Spleen (tissue), 13 donors: ENCODE results near the gene PLP1. TPM values are rescaled to one million over a fixed set of nuclear protein-coding genes. Genes with fewer than 3 reads are reported as not detected.

ENCODE experiments used
- DNase-seq: peaks from one replicate; pipeline ENCODE4 v3.0.0-alpha.2; 2020
- H3K27ac ChIP-seq, 8 donors: fragments of 200-600 bp; sonication (generic) in 7 of 8; 1 replicate in 4 of 8; 2 replicates in 4 of 8; pipeline versions ENCODE4 v1.5.0 to v1.8.0; 2016 to 2021; ENCODE audit warnings: inconsistent platforms in 4 of 8, mild to moderate bottlenecking in 4 of 8, moderate library complexity in 1 of 8
- H3K27me3 ChIP-seq, 7 donors: fragments of 200-600 bp; sonication (generic) in 6 of 7; replicated peaks in 1 of 7; 1 replicate in 4 of 7; 2 replicates in 3 of 7; pipeline versions ENCODE4 v1.5.0 to v1.8.0; 2016 to 2021; ENCODE audit warnings: inconsistent platforms in 3 of 7, mild to moderate bottlenecking in 1 of 7
- H3K36me3 ChIP-seq, 6 donors: fragments of 200-600 bp; sonication (generic) in 5 of 6; 1 replicate in 4 of 6; 2 replicates in 2 of 6; pipeline versions ENCODE4 v1.5.0 to v1.8.0; 2016 to 2021; ENCODE audit warnings: inconsistent platforms in 2 of 6
- H3K4me1 ChIP-seq, 6 donors: fragments of 200-600 bp; sonication (generic) in 5 of 6; 1 replicate in 3 of 6; 2 replicates in 3 of 6; pipeline versions ENCODE4 v1.5.0 to v1.8.0; 2016 to 2021; ENCODE audit warnings: inconsistent platforms in 3 of 6
- H3K4me3 ChIP-seq, 8 donors: fragments of 200-600 bp; sonication (generic) in 7 of 8; 1 replicate in 4 of 8; 2 replicates in 4 of 8; pipeline versions ENCODE4 v1.5.0 to v1.8.0; 2016 to 2021; ENCODE audit warnings: inconsistent platforms in 4 of 8, mild to moderate bottlenecking in 4 of 8, moderate library complexity in 2 of 8
- H3K9me3 ChIP-seq, 8 donors: fragments of 200-600 bp; sonication (generic) in 7 of 8; 1 replicate in 4 of 8; 2 replicates in 4 of 8; pipeline versions ENCODE4 v1.5.0 to v1.8.0; 2016 to 2021; ENCODE audit warnings: inconsistent platforms in 4 of 8
- CTCF ChIP-seq, 11 experiments: fragments of 200-600 bp in 7 of 11; fragments of 450-650 bp in 4 of 11; sonication (generic) in 4 of 11; IDR thresholded peaks in 8 of 11; conservative IDR thresholded peaks in 3 of 11; 1 replicate in 7 of 11; 2 replicates in 4 of 11; pipeline versions ENCODE4 v1.4.0 to v1.8.0; 2016 to 2021; ENCODE audit warnings: antibody characterized with exemption in 11 of 11, inconsistent platforms in 4 of 11, mild to moderate bottlenecking in 1 of 11
- POLR2A ChIP-seq, 3 donors: fragments of 450-650 bp; IDR thresholded peaks; one replicate each; pipeline ENCODE4 v1.5.1; 2017; ENCODE audit warnings: antibody characterized with exemption in 3 of 3, mild to moderate bottlenecking in 1 of 3
- POLR2AphosphoS5 ChIP-seq, 3 donors: sonication (generic); formaldehyde crosslinking; IDR thresholded peaks; one replicate each; pipeline ENCODE4 v1.5.1; 2017; ENCODE audit warnings: antibody characterized with exemption in 3 of 3
- WGBS, 5 donors: extraction: QIAGEN DNeasy Blood & Tissue Kit in 3 of 5; methylation state at CpG; one replicate each; pipeline versions ENCODE4 v1.1.5 to v1.1.7; 2013 to 2018; 5-methylcytosine and 5-hydroxymethylcytosine counted together
- intact Hi-C: fragments of 100-400 bp; cut with DNase I; formaldehyde crosslinking; loops from one replicate; pipeline ENCODE4 v1.15.0; 2023; ENCODE audit warnings: low total_unique reads
- long read RNA-seq, 2 donors: transcript quantifications; one replicate each; lab custom pipeline, GENCODE V29; 2026
- polyA plus RNA-seq, 3 donors: library from polyadenylated mRNA; stranded (reverse); fragments of 200-250 nt; gene quantifications; one replicate each; pipeline ENCODE4 v1.2.1, GENCODE V29; 2013
- total RNA-seq, 7 donors: library from RNA; depleted of rRNA in 3 of 7; stranded (reverse); fragments of >200 nt in 3 of 7; fragmentation: NEBNext Ultra II Directional in 4 of 7; extraction: Animal tissue kit (Norgen Biotek cat#: 25700) in 4 of 7; gene quantifications; one replicate each; pipeline versions ENCODE4 v1.1.0 to v1.2.1, GENCODE V29; 2016 to 2021
- donor health status: healthy with polysubstance abuse.
- donor health status: DM: no; HTN: no; CAD: no; lungs with moderate emphysema.
- donor health status: DM: no; HTN: no; CAD: no.
- donor health status: Bipolar disorder and iron deficiency.
- donor health status: healthy.
- donor health status: DM: no; HTN: no; CAD: no.
- donor health status: DM: yes; HTN: yes; CAD: no.

Gene PLP1
- total RNA-seq (under 1 TPM in 2 of 7 donors, not detected in 5; 0.17 to 0.39 TPM), polyA plus RNA-seq (10 to 100 TPM in 1 of 3 donors, under 1 TPM in 2; 0.23 to 20.6 (median 0.54) TPM)
- long read RNA-seq, donor 1 = 0 reads
- long read RNA-seq, donor 2, partial matches to known transcripts = 0 of 3 reads
- long read RNA-seq, donor 2, other reads (novel, unspliced or antisense) = 0 of 3 reads

GRCh38 chrX:103776546-103776945 lies at the start of gene PLP1:
PLP1 (plus strand) TSS chrX:103776840; CDS start chrX:103776996, 156 bp downstream.
- no peaks in the 10 kb centered on the region for H3K4me1 ChIP-seq
- no peak within 1 kb of the TSS for H3K4me3 ChIP-seq
- H3K27me3 ChIP-seq = peaks cover 0 to 20% (median 0%) of the 10 kb centered on the region in 7 donors
- H3K27ac ChIP-seq = no peak within 1 kb of the TSS
- no peaks in the 10 kb centered on the region for H3K9me3 ChIP-seq
- 75 to 93% (median 81%) methylated on average over 2 of the region's 2 CpGs for WGBS, 5 donors
- no peaks in the 10 kb centered on the region for H3K36me3 ChIP-seq
- no peak for DNase-seq
- TF ChIP-seq POLR2AphosphoS5 (IDR thresholded peaks at IDR 0.05) (no peak), POLR2A (IDR thresholded peaks at IDR 0.05) (no peak), CTCF (IDR thresholded peaks at IDR 0.05 in 8 of 11, conservative IDR thresholded peaks at IDR 0.05 in 3 of 11) (no peak)
- intact Hi-C loops = no loop called here

GRCh38 chrX:103727115-103727514 lies 49.5 kb upstream of the PLP1 start:
- intact Hi-C loops = no loop called here
- Histone ChIP-seq H3K27ac (no peak overlapping the region), H3K36me3 (no peaks in the 10 kb centered on the region), H3K4me3 (no peak overlapping the region), H3K27me3 (peaks cover 0 to 37% (median 0%) of the 10 kb centered on the region in 7 donors), H3K4me1 (no peaks in the 10 kb centered on the region), H3K9me3 (no peaks in the 10 kb centered on the region)
- DNase-seq = no peak
- 69 to 96% (median 85%) methylated on average over 3 to 4 of the region's 4 CpGs for WGBS, 5 donors
- no peak for TF ChIP-seq POLR2A (IDR thresholded peaks at IDR 0.05)
- no peak for TF ChIP-seq CTCF (IDR thresholded peaks at IDR 0.05 in 8 of 11, conservative IDR thresholded peaks at IDR 0.05 in 3 of 11)
- TF ChIP-seq POLR2AphosphoS5 (IDR thresholded peaks at IDR 0.05) = no peak

GRCh38 chrX:103729015-103729414 lies 47.6 kb upstream of the PLP1 start:
- TF ChIP-seq POLR2AphosphoS5 (IDR thresholded peaks at IDR 0.05) (no peak), CTCF (IDR thresholded peaks at IDR 0.05 in 8 of 11, conservative IDR thresholded peaks at IDR 0.05 in 3 of 11) (no peak), POLR2A (IDR thresholded peaks at IDR 0.05) (no peak)
- no peaks in the 10 kb centered on the region for H3K4me1 ChIP-seq
- H3K27ac ChIP-seq = no peak overlapping the region
- intact Hi-C loops = no loop called here
- no peaks in the 10 kb centered on the region for H3K9me3 ChIP-seq
- H3K27me3 ChIP-seq = peaks cover 0 to 37% (median 0%) of the 10 kb centered on the region in 7 donors
- 45 to 78% (median 67%) methylated on average over 4 to 5 of the region's 5 CpGs for WGBS, 5 donors
- H3K36me3 ChIP-seq = no peaks in the 10 kb centered on the region
- no peak for DNase-seq
- H3K4me3 ChIP-seq = no peak overlapping the region

- Histone ChIP-seq H3K27me3 (peaks cover 0 to 28% (median 0%) of the 10 kb centered on the region in 7 donors), H3K9me3 (no peaks in the 10 kb centered on the region), H3K36me3 (no peaks in the 10 kb centered on the region), H3K4me1 (no peaks in the 10 kb centered on the region), H3K27ac (no peak overlapping the region), H3K4me3 (no peak overlapping the region)
- 32 to 63% (median 52%) methylated on average over 3 of the region's 3 CpGs for WGBS, 5 donors
- TF ChIP-seq CTCF (IDR thresholded peaks at IDR 0.05 in 8 of 11, conservative IDR thresholded peaks at IDR 0.05 in 3 of 11) = no peak
- no peak for TF ChIP-seq POLR2A (IDR thresholded peaks at IDR 0.05)
- no peak for TF ChIP-seq POLR2AphosphoS5 (IDR thresholded peaks at IDR 0.05)
- DNase-seq = no peak
- intact Hi-C loops = no loop called here
These were observed 46.4 kb upstream of the PLP1 start for GRCh38 chrX:103730147-103730795.
